GM21723 (cell line): Measurements from ENCODE around the gene DNAJA2.
A peak's percentile ranks its signal among the peaks of the same experiment; 100 is the strongest.
"Not testable (repeated sequence)": the region's sequence is repeated elsewhere in the genome, so short reads cannot be mapped to it uniquely, and the experiment has no call there.

Experiments used
- ATAC-seq: cut with Tn5 transposase; IDR thresholded peaks from one replicate; pipeline ENCODE4 v1.9.1; 2021; ENCODE audit warnings: mild to moderate bottlenecking, moderate library complexity; ENCODE audit not compliant: unreplicated experiment

Gene DNAJA2

DNA sequence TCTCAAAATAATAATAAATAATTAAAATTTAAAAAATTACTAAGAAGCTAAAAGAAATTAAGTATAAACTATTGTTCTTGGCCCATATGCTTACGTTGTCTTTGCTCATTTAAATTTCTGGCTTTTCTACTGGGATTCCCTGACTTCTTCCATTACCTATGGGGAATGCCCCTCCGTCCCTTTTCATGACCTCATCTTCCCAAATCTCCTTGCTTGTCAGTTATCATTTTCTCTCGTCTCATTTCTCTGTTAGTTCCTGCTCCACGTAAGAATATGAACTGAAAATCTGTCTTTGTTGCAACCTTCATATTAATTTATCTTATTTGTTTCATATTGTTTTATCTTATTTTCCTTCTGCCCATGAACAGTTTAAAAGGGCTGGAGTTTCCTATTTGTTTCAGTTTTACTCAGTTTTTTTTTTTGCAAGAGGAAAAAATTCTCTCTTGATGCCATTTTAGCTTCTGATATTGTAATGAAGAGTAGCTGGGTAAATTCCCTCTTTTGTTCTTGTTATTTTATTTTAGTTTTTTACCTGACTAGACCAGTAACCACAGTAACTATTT is 2.5 kb upstream of the DNAJA2 start:
- ATAC-seq = no peak

DNA sequence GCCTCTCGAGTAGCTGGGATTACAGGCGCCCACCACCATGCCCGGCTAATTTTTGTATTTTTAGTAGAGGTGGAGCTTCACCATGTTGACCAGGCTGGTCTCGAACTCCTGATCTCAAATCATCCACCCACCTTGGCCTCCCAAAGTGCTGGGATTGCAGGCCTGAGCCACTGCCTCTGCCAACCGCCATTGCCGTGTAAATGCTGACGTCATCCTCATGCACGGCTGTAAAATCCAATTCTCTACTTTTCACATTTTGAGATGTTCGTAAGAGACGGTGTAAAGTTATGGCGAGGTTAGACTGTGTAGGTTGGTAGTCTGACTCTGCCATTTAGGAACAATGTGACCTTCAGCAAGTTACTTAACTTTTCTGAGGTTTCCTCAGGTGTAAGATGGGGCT is 1.7 kb upstream of the DNAJA2 start:
- ATAC-seq = no peak

DNA sequence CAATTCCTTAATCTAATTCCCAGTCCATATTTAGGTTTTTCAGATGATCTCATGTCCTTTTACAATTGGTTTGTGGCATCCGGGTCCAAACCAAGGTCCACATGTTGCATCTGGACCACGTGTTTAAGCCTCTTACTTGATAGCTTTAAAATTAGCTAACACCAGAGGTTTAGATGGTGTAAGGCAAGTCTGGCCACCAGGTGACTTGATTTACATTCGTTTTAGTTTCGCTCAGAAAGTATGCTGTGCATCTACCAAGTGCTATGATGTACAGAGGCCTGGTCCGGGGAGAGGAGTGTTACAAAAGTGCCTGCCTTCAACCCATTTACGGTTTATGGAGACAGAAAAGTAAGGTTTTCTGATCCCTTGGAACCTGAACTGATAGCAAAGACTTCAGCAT is 878 bp upstream of the DNAJA2 start:
- ATAC-seq = peak; percentile 25

DNA sequence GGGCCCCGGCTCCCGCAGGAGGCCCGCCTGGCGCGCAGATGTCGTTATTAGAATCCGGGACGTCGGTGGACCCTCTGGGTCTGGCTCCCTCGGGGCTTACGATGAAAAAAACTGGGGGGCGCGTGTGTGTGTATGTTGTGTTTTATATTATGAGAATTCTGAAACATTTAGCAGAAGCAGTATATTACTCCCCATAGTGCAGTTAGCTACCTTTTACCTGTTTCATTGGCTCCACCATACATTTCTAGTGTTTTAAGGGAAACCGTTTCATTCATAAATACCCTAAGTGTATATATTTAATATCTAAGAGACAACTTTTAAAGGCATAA is 486 bp upstream of the DNAJA2 start:
- ATAC-seq = no peak

DNA sequence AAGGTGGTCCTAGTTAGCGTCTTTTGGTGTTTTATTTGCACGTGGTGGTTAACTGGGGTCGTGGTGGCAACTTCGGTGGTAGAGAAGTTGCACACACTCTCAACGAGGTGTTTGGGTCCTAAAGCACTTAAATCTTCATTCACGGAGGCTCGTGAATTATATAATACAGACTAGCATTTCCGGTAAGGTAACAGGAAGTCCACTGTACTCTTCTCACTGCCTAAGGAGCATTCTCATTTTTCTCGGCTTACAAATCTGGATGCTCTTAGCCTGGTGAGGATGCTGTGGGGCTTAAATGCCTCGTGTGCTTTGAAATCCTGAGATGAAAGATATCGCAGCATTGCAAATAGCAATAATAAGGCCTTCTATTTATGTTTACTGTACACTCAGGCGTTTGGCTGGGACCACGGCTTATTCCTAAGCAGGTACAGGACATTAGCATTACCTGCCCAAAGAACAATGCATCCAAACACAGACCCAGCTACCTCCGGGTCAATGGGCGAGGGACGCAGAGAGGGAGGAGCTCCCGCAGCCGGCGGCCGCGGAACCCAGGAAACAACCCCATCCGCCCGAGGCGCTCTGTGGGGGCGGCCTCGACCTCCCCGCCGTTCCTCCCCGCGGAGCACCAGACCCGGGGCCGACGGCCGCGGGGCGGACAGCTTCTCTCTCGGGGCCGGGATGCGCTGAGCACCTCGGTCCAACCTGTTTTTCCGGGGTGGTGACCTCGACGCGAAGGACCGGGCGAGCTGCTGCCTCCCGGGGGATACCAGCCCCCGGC is 856 bp downstream of the DNAJA2 start:
- ATAC-seq = peak; percentile 51

DNA sequence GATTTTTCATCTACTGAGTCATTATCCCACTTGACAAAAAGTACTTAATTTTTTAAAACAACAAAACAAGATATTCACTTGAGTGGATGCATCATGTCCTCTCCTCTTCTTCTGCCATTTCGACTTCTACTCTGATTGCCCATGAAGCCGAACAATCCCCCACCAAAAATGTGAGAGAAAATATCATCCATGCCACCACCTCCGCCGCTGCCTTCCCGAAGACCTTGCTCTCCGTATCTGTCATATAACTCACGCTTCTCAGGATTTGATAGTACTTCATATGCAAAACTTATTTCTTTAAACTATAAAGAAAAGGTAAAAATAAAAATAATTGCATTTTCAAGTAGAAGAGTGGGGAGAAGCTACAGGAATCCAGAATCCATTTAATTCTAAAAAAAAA is 2.2 kb downstream of the DNAJA2 start:
- ATAC-seq = no peak

DNA sequence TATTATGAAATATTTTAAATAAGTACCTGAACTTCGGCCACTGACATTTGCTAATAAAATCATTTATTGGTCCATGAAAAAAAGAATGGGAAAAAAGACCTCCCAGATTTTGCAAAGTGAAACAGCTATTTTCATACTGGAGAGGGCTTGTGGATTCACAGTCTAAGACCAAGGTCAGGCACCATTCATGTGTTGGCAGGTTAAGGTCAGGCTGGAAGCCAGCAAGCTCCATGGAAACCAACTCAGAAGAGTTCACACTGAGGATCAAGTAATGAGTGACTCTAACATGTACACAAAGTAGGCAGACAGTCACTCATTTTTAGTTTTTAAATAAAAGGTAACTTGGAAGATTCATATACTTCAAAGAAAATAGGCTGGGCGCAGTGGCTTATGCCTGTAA is 3.4 kb downstream of the DNAJA2 start:
- no peak for ATAC-seq

DNA sequence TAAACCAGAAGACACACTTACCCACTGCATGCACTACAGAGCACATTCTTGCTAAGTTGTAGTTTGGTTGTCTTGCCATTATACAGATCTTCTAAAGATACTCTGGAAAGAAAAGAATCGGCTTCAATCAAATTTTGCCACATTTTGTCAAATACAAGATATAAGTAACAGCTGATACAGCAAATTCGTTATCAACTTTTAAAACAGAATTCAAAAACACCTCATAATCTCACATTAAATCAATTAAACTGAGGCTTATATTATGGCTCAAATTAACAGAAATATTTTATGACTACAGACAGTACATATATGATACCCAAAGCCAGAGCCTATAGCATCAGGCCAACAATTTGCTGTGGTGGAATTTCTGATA is 5.4 kb downstream of the DNAJA2 start:
- ATAC-seq = no peak

DNA sequence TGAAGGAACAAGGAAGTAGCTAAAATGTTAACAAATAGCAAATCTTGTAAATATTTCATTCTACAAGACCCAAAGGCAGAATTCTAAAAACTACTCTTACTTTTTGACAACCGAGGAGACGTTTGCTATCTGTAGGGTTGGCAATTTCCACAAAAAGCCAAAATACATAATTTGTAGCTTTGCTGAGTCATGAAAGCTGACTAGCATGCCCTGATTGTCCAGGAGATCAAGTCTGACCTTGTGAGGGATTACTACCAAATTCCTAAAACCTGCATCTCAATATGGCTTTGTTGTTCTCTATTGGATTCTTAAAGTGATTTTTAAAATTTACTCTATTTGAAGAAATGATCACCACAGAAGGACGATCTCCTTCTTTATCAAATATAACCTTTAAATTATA is 10.8 kb downstream of the DNAJA2 start:
- no peak for ATAC-seq

DNA sequence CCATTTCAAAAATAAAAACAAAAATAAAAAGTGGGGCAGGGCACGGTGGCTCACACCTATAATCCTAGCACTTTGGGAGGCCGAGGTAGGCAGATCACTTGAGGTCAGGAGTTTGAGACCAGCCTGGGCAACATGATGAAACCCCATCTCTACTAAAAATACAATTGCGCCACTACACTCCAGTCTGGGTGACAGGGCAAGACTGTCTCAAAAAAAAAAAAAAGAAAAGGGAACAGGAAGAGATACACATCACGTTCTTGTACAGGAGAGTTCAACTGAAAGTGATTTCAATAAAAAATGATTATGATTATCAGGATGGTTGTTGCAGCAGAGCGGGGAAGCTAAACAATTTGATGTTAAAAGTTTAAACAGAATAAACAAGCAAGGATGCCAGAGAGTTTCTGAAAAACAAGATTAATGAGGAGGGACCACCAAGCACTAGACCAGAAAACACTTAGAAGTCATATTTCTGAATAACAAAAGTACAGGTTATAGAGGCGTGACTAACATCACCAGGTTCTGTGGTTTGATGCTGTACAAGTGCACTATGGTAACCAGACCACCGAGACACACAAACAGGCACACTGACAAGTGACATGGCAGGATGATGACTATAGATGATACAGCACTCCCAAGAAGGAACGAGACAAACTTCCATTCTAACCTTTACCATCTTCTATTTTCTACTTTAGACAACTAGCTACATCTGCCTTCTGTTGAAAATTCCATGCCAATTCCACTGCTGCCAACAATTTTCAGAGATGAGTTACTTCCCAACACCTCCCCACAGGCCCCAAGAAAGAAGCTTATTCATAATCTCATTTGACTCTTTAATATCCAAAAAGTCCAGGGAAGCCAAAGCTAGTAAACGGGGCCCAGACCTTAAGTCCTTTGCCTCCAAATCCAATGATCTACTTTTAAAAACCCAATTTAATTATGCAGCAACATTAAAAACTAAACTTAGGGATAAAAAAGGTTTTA is 11.8 kb downstream of the DNAJA2 start:
- no peak for ATAC-seq

DNA sequence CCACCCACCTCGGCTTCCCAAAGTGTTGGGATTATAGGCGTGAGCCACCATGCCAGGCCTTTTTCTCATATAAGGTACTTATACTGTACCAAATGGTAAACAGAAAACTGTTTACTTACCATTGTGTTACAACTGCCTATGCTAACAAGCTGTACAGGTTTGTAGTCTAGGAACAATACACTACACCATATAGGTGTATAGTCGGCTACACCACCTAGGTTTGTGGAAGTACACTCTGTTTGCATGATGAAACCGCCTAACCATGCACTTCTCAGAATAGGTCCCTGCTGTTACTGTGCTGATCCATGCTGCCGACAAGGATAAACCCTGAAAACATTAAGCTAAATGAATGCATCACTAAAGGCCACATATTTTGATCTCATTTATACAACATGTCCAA is 18.9 kb downstream of the DNAJA2 start:
- no peak for ATAC-seq

DNA sequence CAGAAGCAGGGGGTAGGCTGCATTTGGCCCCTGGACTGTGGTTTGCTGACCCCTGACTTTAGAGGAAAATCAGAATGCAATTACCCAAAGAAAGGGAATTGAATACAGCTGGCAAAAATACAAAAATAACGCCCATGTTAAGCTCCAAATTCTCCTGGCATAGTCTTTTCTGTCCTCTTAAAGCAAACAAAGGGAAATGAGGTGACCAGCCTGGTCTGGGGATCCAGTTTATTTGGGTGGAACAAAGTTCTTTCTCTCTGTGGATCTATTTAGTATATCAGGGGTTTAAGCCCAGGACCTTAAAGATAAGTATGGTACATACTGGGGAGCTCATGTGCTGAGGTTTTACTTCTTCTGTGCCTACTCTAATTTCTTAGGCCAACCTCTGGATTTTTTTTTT is 23.5 kb downstream of the DNAJA2 start:
- no peak for ATAC-seq

DNA sequence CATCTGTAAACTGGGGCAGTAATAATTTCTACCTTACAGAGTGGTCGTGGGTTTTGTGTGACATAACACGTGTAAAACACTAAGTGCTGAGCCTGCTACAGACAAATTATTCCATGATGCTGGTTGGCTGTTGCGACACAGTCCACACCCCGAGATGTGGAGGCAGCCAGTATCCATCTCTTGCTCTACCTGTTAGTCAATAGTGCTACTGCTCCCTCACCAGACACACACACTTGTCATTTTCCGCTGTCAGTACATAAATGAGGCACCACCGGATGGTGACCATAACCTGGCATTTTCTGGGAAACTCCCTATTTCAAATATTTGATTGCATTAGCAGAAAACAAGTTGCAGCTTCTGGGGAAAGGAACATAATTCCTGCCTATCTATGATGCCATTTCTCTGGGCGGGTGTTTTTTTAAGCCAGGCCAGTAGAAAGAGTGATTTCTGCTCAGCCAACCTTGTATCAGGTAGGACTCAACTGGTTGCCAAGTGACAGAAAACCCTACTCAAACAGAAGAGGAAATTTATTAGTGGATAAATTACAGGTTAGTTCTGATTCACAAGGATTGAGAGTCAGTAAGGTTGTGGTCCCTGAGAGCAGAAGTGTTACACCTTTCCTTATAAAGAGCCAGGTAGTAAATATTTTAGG is 24.1 kb downstream of the DNAJA2 start:
- ATAC-seq = no peak

DNA sequence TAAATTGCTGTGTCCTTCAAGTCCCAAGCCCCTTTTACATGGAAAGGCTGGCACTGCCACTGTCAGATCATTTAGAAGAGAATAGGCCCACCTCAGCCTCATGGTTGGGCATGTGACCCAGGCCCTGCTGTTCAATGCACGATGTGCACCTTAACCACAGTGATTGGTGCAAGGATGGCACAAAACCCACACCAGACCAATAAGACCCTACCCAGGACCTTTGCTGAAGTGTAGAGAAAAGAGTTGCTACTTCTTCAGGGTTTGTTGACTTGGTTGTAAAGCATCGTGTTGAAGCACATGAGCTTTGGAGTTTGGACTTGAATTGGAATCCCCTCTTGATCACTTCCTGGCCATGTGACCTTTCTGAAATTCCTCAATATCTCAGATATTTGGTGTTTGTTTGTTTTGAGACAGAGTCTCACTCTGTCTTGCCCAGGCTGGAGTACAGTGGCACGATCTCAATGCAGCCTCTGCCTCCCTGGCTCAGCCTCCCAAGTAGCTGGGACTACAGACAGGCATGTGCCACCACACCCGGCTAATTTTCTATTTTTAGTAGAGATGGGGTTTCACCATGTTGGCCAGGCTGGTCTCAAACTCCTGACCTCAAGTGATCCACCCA is 24.8 kb downstream of the DNAJA2 start:
- no peak for ATAC-seq

DNA sequence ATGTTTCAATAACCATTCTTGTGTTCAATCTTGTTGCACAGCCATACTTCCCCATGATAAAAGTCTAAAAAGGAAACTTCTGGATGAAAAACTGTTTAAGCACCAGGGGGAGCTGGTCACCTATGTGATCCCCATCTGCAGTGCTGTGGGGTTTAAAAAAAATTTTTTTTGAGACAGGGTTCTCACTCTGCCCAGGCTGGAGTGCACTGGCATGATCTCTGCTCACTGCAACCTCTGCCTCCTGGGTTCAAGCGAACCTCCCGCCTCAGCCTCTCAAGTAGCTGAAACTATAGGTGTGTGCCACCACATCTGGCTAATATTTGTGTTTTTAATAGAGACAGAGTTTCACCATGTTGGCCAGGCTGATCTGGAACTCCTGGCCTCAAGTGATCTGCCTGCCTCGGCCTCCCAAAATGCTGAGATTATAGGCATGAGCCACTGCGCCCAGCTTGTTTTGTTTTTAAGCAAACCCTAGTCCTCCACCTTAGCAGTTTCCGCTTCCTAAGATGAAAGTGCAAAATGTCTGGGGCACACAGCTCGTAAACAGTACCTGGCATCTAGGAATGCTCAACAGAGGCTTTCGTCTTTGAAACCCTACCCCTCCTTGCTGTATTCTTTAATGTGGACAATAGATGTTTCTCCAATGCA is 25.4 kb downstream of the DNAJA2 start:
- no peak for ATAC-seq

DNA sequence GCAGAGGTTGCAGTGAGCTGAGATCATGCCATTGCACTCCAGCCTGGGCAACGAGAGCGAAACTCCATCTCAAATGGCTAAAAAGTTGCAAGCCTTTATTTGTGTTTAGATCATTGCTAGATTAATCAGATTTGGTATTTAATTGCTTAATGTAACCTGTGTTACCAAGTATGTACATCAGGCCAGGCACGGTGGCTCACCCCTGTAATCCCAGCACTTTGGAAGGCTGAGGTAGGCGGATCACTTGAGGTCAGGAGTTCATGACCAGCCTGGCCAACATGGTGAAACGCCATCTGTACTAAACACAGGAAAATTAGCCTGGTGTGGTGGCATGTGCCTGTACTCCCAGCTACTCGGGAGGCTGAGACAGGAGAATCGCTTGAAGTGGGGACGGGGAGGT is 28.8 kb downstream of the DNAJA2 start:
- not testable (repeated sequence) for ATAC-seq

DNA sequence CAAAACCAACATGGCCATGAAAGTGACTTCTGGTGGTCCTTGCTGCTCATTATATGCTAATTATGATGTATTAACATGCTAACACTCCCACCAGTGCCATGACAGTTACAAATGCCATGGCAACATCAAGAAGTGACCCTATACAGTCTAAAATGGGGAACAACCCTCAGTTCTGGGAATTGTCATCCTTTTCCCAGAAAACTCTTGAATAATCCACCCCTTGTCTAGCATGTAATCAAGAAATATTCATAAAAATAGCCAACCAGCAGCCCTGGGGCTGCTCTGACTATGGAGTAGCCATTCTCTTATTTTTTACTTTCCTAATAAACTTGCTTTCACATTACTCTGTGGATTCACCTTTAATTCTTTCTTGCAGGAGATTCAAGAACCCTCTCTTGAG is 35.9 kb downstream of the DNAJA2 start:
- no peak for ATAC-seq

DNA sequence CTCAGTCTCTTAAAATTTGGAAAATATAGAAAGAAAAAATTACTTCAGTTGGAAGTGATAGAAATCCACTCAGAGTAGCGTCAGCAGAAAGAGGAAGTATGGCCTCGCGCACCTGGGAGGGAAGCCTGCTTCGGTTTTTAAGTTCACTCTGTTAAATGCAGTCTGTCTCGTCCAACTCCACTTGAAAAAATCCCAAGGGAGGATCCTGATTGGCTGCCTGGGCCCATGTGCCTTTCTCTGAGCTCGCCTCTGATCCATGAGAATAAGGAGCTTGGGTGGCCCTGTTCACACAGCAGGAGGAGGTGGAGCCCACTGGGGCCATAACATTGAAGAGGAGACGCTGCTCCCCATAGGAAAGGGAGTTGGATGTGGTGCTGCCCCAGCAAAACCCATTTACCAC is 40.7 kb downstream of the DNAJA2 start:
- peak; percentile 57 for ATAC-seq

DNA sequence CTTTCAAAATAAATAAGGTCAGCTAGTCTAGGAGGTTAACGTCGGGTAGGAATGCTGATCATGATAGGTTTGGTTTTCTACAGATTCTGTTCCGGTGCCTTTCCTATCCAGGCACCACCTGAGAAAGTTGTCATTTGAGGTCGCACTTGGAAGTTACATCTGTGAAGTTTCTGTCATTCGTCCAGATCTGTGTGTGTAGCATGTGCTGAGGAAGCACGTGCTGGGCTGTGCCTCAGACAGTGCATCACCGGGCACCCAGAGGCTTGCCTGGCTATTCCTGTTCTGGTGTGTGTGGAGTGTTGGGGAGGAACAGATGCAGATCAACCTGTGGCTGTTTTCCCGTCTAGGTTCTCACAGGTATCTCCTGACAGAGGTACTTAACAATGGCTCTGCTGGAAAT is 42.6 kb downstream of the DNAJA2 start:
- no peak for ATAC-seq
